Measurements from ENCODE around the gene SDCCAG8.

The SDCCAG8 gene

DNA sequence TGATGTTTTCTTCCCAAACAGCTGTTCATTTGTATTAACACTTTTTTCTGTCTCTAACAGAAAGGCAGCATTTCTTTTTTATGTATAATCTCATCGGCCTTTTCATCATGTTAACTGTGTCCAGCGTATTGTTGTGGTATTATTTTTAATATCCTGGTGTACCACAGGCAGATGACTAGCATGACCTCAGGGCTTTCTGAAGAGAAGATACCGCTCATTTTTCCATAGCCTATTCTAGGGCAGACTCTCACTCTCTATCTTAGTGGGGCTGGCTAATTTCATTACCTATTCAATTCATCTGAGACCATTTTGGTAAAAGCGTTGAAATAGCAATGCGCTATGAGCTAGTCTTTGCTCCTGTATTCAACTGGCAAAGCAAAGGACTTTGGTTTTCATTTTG lies 209.9 kb downstream of the SDCCAG8 start:
- no peak for DNase-seq

DNA sequence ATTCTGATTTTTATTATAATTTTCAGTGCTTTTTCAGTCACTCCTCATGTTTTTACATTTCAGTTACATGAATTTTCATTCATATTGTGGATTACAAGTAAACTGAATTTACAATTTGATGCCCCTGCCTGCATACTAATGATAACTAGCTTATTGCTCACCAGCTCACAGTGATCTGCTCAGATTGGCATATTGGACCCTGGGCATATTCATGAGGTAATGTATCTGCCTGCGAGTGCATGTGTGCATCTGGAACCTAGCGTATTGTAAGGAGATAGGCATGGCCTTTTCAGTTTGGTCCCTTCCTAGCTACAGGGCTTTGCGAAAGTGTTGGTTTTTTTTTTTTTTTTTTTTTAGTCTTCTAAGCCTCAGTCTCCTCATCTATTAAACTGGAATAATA lies 213.7 kb downstream of the SDCCAG8 start:
- DNase-seq: no peak

DNA sequence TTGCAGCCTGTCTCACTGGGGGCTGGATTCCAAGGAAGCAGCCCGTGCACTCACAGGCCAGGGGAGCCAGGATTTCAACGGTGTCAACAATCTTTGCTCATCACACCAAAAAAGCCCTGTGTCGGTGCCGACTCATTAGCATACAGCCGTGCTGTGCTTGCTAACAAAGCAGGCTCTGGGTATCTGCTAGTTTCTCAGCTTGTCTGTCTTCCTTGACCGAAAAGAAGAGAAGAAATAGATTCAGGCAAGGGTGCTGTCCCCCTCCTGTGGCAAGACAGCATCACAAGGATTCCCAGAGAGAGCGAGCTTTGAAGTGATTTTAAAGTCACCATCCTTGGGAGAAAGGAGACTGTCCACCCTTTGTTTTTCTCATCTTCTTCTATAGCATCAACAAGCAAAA lies 214.7 kb downstream of the SDCCAG8 start:
- no peak for DNase-seq

DNA sequence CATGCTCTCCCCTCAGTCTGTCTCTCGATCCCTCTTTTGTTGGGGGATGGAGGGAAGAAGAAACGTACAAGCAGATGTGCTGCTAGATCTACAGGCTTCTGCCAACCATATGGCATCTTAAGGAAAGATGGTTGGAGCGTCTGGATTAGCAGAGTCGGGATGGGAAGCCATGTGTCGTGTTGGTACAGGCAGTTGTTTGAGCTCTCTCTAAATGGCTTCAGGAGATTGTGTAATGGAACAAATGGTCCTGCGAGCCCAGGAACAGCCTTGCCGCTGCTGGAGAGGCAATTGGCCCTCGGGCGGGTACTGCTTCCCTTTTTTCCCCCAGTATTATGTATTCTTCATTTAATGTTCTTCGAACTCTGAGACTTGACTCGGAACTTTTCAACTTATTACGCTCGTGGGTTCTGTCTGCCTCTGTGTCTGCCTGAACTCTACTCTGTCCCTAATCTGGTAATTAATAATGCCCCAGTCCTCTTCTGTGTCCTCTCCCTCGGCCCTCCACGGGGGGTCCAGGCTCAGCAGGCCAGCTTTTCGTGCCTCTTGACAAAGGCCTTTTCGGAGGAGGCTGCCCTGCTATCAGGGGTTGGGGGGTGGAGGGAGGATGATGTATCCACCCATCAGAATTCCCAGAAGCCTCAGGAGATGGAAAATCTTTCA lies 215.3 kb downstream of the SDCCAG8 start:
- peak in 1 of 2 donors; percentile 27 for DNase-seq

DNA sequence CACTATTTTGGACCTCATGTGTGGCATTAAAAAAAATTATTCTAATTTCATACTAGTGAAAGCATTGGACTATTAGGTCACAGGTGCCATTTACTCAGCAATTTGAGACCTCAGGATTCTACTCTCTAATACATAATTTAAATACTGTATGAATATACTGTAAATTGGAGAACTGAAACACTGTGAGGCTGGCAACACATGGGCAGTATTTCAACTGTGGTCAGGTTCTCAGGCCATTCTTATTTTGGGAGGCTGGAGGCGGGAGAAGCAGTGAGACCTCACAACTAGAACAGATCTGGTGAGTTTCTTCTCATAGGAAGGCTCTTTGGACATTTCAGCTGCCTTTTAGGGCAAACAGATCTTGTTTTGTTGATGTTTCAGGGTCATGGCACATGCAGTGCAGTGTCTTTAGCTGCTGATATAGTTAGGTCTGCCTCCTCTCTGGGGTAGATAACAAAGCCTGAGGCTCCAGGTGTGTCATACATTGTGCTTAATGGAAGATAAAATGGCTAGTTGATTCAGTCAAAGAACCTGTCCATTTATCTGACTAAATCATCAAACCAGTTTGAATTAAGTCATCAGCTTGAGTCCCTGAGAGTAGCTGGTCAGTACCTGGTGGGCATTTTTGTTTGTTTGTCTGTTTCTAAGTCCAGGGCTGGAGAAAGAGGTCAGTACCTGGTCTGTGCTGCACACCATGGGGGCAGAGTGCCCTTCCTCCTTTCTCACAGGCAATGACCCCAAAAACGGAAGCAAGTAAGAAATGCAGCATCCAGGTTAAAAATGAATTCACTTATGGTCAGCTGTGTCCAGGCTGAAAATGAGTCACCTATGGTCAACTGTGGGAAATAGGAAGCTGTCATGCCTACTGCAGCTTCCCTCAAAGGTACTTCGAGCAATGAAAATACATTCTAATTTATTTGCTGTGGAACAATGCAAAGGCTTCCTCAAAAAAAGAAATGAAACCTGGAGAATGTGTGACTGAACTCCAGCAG lies 216.2 kb downstream of the SDCCAG8 start:
- DNase-seq: no peak

DNA sequence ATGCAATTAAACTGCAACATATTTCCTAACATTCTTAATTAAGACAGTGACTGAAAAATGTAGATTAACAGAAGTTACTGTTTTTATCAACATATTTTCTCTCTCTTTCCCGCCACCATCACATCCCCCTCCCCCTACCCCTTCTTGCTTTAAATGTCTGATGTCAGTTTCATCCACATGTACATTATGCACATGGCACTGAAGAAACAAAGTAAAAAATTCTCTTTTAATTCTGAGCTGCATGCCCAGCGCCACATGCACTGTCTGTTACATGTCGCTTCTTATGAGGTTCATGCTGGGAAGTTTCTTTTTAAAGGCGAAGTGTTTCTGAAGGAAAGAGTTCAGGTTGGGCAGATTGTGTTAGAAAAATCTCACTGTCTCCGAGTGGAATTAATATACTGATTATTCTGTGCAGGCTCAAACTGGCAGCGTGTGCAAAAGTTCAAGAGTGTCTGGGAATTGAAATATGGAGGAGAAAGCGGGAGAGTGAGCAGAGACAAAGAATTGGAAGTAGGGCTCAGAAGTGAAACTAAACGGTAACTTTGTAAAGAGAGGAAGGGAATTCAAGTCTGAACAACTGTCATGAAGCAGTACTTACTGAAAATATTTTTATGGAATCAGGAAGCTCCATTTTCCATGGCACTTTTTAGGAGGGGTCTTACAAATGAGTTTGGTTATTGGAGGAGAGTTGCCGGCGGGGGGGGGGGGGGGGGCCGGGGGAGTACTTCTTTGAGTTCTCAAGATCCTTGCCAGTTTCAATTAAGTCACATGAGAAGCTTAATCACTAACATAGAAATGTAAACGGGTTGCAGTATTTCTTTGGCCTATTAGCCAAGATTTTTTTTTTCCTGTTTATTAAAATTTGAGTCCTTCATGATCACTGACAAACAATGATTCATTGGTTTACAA lies 217.6 kb downstream of the SDCCAG8 start:
- no peak for DNase-seq

DNA sequence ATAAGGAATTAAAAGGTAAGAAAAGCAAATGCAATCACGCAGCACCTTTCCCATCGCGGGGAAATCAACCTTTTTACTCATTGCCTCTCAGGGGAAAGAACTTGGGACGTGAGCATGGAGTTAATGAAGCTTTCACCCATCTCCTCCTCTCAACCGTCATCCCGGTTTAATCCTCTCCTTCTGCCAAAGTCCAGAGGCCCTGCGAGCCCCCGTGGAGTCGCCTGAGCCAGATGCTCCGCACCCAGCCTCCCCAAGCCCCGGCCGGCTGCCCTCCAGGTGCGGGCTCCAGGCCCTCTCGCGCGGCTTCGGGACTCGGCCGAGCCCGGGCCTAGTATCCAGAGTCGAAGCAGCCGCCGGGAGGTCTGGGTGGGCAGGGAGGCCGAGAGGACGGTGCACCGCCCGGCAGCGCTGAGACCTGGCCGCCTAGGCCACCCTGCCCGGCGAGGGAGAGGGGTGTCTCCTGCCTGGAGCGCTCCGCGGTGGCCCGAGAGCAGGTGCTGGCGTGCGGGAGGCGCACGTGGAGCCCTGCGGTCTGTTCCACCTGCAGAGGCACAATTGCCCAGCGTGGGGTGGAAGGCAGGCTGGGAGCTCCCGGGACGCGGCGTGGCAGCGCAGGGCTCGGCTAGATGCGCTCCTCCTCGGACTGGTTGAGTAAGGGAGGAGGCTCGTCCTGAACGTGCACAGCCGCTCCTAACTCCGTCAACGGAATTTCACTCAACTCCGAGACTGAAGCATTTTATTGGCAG lies 218.5 kb downstream of the SDCCAG8 start:
- no peak for DNase-seq

DNA sequence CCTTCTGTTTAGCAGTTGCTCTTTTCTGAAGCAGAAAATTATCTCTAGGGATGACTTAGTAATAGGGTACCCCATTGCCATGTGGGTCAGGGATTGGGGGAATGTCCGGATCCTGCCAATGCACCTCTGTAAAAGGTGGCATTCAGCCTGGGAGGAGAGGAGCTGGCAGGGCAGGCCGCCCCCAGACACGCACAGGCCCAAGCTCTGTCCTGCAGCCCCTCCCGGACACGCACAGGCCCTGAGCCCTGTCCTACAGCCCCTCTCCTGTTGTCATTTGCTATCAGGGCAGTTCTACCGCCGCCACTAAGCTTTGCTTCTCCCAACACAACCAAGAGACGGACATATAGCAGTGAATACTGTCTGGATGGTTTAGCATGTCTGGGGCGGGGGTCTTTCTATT lies 219.1 kb downstream of the SDCCAG8 start:
- DNase-seq: no peak

DNA sequence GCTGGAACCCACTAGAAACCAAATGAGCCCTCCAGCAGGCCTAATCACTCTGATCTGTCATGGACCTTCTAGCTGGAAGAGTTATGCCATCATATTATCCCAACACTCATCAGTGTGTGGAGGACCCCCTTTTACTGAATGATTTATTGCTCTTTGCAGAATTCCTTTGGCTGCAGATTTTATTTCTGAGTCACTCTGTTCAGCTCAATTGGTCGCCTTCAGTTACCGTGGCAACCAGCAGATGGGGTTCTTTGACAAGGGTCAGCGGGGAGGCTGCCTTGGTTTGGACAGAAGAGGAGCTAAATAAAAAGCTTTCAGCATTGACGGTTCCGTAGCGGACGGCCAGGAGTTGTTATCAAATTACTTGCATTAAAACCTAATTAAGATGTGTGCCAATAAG lies 220.1 kb downstream of the SDCCAG8 start:
- DNase-seq: peak in 1 of 2 donors; percentile 15

DNA sequence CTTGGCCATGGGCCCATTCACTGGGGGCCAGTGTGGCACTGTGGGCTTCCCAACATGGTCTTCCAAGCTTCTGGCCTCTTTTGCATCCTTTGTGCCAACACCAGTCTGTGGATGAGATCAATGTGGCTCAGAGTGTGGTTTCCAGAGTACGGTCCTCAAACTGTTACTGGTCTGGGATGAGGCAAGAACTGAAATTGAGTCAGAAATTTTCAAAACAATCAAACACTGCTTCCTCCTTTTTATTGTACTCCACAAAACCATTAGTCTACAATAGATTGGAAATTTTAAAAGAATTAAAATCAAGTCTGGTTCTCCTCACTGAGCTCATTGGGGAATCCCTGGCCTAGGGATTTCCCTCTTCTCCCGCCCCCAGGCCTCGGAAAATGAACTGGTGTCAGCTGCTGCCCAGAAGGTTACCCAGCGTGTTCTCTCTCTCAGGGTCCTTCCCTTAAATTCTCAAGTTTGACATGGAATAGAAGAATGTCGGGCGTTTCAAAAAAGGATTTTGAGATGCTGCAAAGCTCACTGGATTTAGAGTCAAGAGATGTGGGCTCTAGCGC lies 222.0 kb downstream of the SDCCAG8 start:
- no peak for DNase-seq

DNA sequence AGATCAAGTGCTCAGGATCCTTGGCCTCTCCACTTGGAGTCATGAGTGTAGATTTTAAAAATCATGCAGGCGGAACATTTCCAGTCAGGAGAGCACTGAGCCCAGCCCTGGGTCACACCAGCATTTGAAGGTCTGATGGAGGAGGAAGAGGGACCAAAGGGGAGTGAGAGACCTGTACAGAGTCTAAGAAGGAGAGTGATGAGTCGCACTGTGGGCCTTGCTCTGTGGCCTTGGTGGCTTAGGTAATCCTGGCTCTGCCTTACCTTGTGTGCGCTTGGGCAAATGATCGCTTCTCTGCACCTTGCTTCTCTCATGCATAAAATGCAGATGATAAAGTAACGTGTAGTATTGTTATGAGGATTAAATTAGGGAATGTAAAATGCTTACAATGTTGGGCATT lies 225.3 kb downstream of the SDCCAG8 start:
- DNase-seq: no peak

DNA sequence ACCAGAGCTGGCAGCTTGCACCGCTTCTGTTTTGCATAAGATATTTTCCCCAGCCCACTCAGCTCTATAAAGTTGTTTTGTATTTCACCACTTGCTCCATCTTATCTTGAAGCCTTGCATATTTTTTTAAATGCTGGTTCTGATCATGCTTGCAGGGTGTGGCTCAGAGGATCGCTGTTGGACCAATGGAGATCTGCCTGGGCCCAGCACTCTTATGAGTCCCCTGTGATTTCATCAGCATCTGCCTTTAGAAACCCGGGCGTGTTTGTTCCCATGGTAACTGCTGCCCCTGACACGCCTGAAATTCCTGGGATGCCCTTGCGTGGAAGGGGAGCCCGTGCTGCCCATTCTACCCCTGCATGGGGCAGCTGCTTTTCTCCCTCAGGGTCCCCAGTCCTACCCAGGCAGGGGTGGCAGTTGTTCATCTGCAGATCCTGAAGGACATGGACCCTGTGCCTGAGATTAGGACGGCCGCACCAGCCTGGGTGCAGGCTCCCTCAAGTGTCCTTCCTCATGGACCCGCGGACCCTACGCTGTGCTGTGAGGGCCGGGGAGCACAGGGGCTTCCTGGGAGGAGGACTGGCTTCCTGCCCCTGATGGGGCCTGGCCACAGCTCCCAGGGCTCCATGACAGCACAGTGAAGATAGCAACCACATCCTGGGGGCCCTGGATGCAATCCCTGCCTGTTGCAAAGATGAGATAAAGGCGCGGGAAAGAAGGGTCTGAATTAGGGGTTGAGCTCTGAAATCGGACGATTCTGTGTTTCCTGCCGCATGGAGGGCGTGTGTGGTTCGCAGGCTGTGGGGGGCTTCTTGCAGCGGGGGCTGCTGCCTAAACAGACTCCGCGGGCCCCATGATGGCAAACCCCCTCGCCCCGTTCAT lies 226.5 kb downstream of the SDCCAG8 start:
- DNase-seq: no peak

DNA sequence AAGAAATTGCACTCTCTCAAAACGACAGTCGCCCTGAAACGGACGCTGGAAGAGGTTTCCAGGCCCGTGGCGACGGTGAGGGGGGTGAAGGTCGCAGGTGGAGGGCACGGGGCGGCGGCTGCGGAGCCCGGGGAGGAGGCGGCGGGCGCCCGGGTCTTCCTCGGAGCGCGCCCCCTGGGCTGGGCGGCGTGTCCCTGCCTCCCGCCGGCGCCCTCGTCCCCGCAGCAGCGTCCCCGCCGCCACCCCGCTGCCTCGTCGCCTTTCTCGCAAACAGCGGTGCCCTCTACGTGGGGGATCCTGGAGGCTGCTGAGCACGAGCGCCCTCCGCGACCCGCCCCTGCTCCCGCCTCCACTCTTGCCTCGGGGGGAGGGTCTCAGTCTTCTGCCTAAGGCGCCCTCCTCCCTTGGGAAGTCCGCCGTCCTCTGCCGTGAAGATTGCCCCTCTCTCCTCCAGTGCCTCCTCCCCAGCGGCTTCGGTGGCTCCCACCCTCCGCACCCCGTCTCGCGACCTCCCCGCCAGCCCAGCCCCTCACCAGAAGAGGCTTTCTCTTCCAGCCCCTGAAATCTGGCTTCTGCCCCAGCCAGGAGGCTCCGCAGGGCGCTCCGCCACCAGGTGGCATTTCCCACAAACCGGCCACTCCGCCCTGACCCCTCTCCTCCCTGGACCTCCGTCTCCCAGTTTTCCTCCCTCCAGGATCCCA lies 227.4 kb downstream of the SDCCAG8 start:
- no peak for DNase-seq

DNA sequence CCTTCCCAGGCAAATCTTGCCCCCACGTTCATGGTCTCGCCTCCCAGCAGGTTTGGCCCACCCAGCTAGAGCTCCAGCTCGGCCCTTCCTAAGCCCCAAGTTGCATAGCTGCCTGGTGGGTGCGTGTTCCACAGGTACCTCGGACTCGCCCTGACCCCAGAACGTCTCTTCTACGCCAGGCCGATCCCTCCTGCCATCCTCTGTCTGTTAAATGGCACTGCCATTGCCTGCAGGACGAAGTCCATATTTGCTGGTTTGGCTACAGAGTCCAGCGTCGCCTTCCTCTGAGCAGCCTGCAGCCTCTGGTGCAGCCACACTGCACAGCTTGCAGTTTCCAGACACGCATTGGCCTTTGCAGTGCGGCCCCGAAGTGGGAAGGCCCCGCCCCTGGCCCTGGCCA lies 228.1 kb downstream of the SDCCAG8 start:
- DNase-seq: no peak

DNA sequence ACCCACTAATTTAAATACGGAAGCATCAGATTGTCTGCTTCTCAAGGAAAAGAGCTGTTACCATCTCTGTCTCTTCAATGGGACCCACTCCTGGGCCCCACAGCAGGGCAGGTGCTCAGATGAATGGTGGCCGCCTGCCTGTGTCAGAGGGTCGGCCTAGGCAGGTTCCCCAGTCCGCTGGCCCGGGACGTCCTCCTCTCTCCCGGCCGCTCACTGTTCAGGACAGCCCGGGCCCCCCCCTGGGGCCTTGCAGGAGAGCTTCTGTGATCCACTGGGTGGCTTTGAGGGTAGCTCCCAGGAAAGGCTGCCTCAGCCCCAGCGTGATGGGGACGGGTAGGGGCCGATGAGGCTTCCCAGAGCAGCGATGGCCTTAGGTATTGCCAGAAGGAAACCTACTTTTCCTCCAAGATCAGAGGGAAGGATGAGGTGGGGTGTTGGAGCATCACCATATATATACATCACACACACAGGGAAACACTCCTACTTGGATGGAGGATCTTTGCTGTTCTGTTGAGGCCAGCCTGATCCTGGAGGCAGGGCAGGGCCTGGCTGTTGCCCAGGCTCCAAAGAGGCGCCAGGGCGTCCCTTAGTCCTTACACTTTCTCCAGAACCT lies 231.3 kb downstream of the SDCCAG8 start:
- no peak for DNase-seq

DNA sequence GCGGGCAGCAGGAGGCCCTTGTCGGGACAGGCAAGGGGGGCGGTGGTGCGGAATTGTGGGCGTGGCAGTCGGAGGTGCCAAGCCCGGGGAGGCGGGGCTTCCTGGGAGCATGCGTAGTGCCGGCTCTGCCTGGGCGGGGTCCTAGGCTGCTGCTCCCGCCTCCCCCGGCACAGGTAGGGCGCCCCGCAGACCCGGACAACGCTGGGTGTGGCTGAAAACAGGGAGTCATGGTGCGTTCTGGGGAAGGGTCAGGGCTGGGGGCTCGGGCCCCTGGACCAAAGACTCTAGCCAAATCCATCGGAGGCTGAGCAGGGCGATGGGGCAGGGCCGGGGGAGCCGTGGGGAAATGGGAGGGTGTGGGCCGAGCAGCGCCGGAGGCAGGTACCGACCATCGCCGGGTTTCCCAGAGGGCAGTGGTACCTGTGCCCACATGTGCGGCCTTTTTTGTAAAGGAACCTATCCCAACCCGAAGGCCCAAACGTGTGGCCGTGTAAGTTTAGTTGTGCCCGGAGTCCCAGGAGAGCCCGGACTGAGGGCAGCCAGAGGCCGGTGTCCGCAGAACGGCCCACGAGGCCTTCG lies 231.9 kb downstream of the SDCCAG8 start:
- DNase-seq: peak in 1 of 2 donors; percentile 22

DNA sequence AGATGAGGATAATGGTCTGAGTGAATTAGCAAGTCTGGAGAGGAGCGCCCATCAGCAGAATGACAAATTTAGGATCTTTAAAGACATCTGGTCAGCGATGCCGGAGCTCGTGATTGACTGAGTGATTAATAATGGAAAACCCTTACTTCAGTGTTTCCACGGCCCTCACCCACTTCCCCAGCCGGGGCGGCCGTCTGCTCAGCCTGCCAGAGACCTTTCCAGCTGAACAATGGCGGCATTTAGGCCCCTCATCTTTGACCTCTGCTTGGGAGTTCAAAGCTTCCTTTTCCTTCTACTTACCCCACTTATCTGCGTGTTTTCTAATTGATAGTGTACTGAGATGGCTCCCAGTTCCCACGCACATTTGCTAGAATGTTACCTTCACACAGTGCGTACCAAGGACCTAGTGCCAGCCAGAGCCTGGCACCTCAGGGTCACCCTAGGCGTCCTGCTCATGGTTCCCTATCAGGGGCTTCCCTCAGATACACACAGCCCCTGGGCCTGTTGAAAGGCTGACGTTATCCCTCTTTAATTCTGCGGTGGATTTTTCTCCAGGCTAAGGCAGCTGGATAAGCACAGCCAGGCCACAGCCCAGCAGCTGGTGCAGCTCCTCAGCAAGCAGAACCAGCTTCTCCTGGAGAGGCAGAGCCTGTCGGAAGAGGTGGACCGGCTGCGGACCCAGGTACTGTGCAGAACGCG lies 232.8 kb downstream of the SDCCAG8 start:
- no peak for DNase-seq

DNA sequence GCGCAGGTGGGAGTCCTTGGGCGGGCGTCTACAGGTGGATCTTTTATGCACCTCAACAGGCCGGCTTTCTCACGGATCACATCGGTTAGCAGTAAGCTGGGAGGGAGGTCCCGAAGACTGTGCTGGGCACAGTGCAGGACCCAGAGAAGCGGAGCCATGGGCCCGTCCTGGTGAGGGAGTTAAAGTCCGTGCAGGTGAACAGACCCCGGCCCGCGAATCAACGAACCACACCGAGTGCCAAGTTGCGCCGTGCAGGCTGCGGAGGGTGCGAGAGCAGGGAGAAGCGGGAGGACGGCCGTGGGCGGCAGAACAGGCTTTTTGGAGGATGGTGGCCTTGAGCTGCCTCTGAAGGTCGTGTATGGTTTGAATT lies 233.3 kb downstream of the SDCCAG8 start:
- DNase-seq: no peak

Measured in CD4-positive, alpha-beta T cell treated with Interleukin-1 beta for 1 hour (primary cell).